ENCODE results near the gene GBP6. TPM values are rescaled to one million over a fixed set of nuclear protein-coding genes. Genes with fewer than 3 reads are reported as not detected.

The GBP6 gene
- total RNA-seq: under 0.01 TPM in 1 of 2 replicates, not detected in the other

DNA sequence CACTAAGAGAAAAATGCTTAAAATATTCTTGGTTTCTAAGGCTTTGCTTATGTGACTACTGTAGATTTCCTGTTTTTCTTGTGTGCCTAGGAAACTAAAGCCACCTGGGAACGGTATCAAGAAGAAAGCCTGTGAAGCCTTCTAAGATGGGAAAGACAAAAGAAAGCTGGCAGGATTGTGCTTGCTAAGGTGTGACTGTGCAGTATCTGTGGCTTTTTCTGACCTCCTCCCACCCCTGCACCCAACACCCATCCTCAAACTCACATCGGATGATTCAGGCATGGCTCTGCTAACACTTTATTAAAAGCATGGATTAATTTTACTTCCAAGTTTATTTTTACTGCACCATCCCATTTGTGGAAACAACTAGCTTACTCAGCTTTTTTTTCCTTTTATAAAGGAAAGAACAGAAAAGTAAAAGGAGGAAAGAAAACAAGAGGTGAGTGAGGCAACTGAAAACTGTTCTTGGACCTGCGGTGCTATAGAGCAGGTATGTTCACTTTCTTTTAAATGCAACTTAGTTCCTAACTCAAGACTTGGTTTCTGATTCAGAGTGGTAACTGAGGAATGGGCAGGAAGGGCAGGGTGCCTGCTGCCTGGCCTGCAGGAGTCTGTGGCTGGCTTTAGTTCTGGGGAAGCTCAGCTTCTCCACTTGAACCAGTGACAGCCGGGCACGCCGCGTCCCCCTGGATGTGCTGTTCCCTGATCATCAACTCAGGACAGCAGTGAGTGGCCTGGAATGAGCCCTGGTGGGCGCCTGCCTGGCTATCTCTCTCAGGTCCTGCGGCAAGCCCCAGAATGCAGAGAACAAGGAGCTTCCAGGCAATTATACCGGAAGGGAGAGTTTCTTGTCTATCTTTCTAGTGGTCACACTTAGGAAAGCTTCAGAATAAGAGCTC, at the start of gene GBP6:
Gene GBP6, plus strand, starts transcription at position 422 of the 899 bp plus-strand sequence. CDS start 4,493 bp downstream, outside the sequence.

Other genes with a start within 250 kb of the GBP6 start
- gene GBP2, start 237.9 kb upstream of the GBP6 start, total RNA-seq: 67.4 and 71.0 TPM in 2 replicates
- gene GBP7, start 188.1 kb upstream of the GBP6 start, total RNA-seq: not detected in 2 replicates
- 2.6 and 4.5 TPM in 2 replicates for gene GBP4, start 165.1 kb upstream of the GBP6 start, total RNA-seq
- gene GBP5, start 91.2 kb upstream of the GBP6 start, total RNA-seq: 0.09 and 0.14 TPM in 2 replicates
- 0.55 and 0.71 TPM in 2 replicates for gene LRRC8B, start 160.8 kb downstream of the GBP6 start, total RNA-seq